Left ventricle myocardium superior (tissue), 1 donor: Measurements from ENCODE around the gene CCDC124. TPM values are rescaled to one million over a fixed set of nuclear protein-coding genes. Genes with fewer than 3 reads are reported as not detected.
"Not testable (repeated sequence)": the region's sequence is repeated elsewhere in the genome, so short reads cannot be mapped to it uniquely, and the experiment has no call there.

Experiments
- ATAC-seq: fragments of 200-7000 bp; cut with Tn5 transposase; one replicate; pipeline ENCODE4 v1.9.1; 2020; ENCODE audit warnings: mild to moderate bottlenecking, moderate library complexity
- DNase-seq: peaks from one replicate; pipeline ENCODE4 v3.0.0-alpha.2; 2020
- intact Hi-C: fragments of 100-400 bp; cut with micrococcal nuclease; formaldehyde crosslinking; loops from one replicate; pipeline ENCODE4 v1.11.0; 2022
- total RNA-seq: library from RNA; stranded (reverse); fragmentation: NEBNext Ultra II Directional; extraction: Animal tissue kit (Norgen Biotek cat#: 25700); gene quantifications from one replicate; pipeline ENCODE4 v1.2.1, GENCODE V29; 2021
- donor health status: DM: no; HTN: yes; CAD: no; lungs with severe emphysema.

CCDC124 gene
- total RNA-seq, 1 donor from 2014 or later = 83.9 TPM

- no peak for ATAC-seq
- intact Hi-C loops = no loop called here
- no peak for DNase-seq
Measured at GRCh38 chr19:17974551-17974950, 41.7 kb downstream of the CCDC124 start.

GRCh38 chr19:17975032-17975431 is 42.2 kb downstream of the CCDC124 start:
- no peak for DNase-seq
- ATAC-seq = no peak
- intact Hi-C loops = no loop called here

- intact Hi-C loops = no loop called here
- DNase-seq = no peak
- no peak for ATAC-seq
Measured at GRCh38 chr19:17977021-17977420, 44.2 kb downstream of the CCDC124 start.

- intact Hi-C loops = no loop called here
- ATAC-seq (no peak), DNase-seq (no peak)
Measured at GRCh38 chr19:17977488-17977887, 44.7 kb downstream of the CCDC124 start.

GRCh38 chr19:17981611-17982010 is 48.8 kb downstream of the CCDC124 start:
- DNase-seq = no peak
- ATAC-seq = no peak
- intact Hi-C loops = no loop called here

GRCh38 chr19:17982430-17982829 is 49.6 kb downstream of the CCDC124 start:
- ATAC-seq (no peak), DNase-seq (no peak)
- intact Hi-C loops = no loop called here

GRCh38 chr19:17985037-17985818 is 52.4 kb downstream of the CCDC124 start:
- DNase-seq = no peak
- intact Hi-C loops = no loop called here
- no peak for ATAC-seq

GRCh38 chr19:17986569-17986968 is 53.8 kb downstream of the CCDC124 start:
- ATAC-seq, DNase-seq, intact Hi-C loops: not testable (repeated sequence)

- intact Hi-C loops = no loop called here
- no peak for DNase-seq
- ATAC-seq = no peak
Measured at GRCh38 chr19:17988161-17988560, 55.3 kb downstream of the CCDC124 start.

GRCh38 chr19:17989425-17990094 is 56.7 kb downstream of the CCDC124 start:
- ATAC-seq (no peak), DNase-seq (no peak)
- intact Hi-C loops = no loop called here

- ATAC-seq = no peak
- DNase-seq = no peak
- intact Hi-C loops = no loop called here
Measured at GRCh38 chr19:17993076-17993813, 60.4 kb downstream of the CCDC124 start.

Other genes starting within 250 kb of the CCDC124 start
- not detected for gene UNC13A, start 244.7 kb upstream of the CCDC124 start, total RNA-seq
- 25.5 TPM for gene MAP1S, start 213.5 kb upstream of the CCDC124 start, total RNA-seq
- 0.97 TPM for gene FCHO1, start 181.5 kb upstream of the CCDC124 start, total RNA-seq
- not detected for gene B3GNT3, start 137.9 kb upstream of the CCDC124 start, total RNA-seq
- gene INSL3, start 111.5 kb upstream of the CCDC124 start, total RNA-seq = not detected
- gene JAK3, start 85.0 kb upstream of the CCDC124 start, total RNA-seq = 1.5 TPM
- gene RPL18A, start 73.1 kb upstream of the CCDC124 start, total RNA-seq = 720 TPM
- gene SLC5A5, start 61.1 kb upstream of the CCDC124 start, total RNA-seq = not detected
- not detected for gene KCNN1, start 34.1 kb downstream of the CCDC124 start, total RNA-seq
- gene ARRDC2, start 75.2 kb downstream of the CCDC124 start, total RNA-seq = 17.9 TPM
- gene IL12RB1, start 153.9 kb downstream of the CCDC124 start, total RNA-seq = 0.94 TPM
- gene MAST3, start 164.8 kb downstream of the CCDC124 start, total RNA-seq = 5.6 TPM
- 29.6 TPM for gene PIK3R2, start 220.1 kb downstream of the CCDC124 start, total RNA-seq
- gene IFI30, start 240.8 kb downstream of the CCDC124 start, total RNA-seq = 20.6 TPM